GM13976 (cell line): Measurements from ENCODE around the gene GAP43.

Experiments
- DNase-seq: peaks from one replicate; pipeline ENCODE4 v3.0.0; 2012; ENCODE audit warnings: low spot score
- CTCF ChIP-seq: IDR thresholded peaks from 2 replicates; pipeline ENCODE4 v1.5.1; 2012; ENCODE audit warnings: borderline replicate concordance, mild to moderate bottlenecking; ENCODE audit not compliant: insufficient read depth; ENCODE audit errors: extremely low read depth, missing control alignments, control extremely low read depth
- in situ Hi-C: fragments of 300-500 bp; cut with MboI; formaldehyde crosslinking; loops from one replicate; pipeline ENCODE4 v1.12.0; 2022; ENCODE audit warnings: low sequenced_read_pairs, mixed read lengths, inconsistent platforms; ENCODE audit not compliant: unreplicated experiment

The GAP43 gene

GRCh38 chr3:115634052-115634451 is 10.7 kb downstream of the GAP43 start:
- in situ Hi-C loops, result no loop called here
- no peak for DNase-seq
- TF ChIP-seq CTCF, result no peak

DNA sequence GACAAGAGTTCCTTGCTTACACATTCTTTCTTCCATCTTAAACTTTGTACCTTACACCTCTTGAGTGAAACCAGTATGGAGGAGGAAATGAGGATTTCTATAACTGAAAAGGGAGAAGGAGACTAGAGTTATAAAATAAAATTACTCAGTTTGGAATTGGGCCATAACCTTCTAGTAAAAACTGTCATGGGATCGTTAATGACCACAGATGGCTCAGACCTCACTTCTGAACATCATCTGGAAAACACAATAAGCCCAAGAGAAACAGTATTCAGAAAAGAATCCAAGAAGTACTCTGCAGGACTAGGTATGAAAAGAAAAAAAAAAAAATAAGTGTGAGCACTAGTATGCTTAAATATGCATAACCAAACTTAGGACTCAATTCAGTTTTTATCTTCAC is 12.1 kb downstream of the GAP43 start:
- TF ChIP-seq CTCF, result no peak
- in situ Hi-C loops, result no loop called here
- DNase-seq, result no peak

DNA sequence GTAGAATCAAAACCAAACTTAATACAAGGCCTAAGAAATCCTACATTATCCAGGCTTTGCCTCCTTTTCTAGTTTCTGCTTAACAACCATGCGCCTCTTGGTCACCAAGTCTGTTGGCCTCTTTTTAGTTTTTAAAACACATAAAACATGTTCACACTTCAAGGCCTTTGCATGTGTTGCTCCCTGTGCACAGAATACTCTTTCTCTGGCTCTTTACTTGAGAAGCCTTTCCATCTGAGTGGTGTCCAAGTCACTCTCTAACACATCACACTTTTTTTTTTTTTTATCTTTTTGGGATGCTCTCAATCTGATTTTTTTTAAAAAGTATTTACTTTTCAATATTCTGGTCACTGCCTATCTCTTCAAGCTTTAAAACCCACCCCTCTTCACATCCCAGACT is 14.9 kb downstream of the GAP43 start:
- in situ Hi-C loops, result no loop called here
- TF ChIP-seq CTCF, result no peak
- DNase-seq, result no peak

- in situ Hi-C loops, result no loop called here
- TF ChIP-seq CTCF, result no peak
- no peak for DNase-seq
Measured at GRCh38 chr3:115638991-115639390, 15.7 kb downstream of the GAP43 start.

GRCh38 chr3:115644391-115644790 is 21.1 kb downstream of the GAP43 start:
- TF ChIP-seq CTCF, result no peak
- in situ Hi-C loops, result no loop called here

GRCh38 chr3:115646027-115646690 is 22.8 kb downstream of the GAP43 start:
- DNase-seq, result no peak
- no peak for TF ChIP-seq CTCF
- in situ Hi-C loops, result no loop called here

More at GRCh38 chr3:115644391-115644790, 21.1 kb downstream of the GAP43 start:
- DNase-seq, result no peak

DNA sequence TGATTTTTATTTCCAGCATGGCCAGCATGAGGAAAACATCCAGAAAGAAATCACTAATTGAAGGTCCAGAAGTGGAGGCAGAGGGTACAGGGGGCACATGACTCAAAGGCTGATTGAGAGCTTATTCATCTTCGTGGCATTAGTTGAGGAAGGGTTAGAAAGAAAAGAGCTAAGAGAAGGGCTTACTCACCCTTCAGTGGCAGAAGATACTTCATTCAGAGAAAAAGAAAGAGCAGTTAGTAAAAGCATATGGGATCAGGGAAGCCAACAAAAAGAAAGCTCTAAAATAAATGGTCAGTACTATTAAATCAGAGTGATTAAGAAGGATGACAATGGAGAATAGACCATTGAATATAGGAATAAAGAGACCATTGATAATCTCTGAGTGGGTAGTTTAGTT is 25.2 kb downstream of the GAP43 start:
- no peak for DNase-seq
- in situ Hi-C loops, result no loop called here
- no peak for TF ChIP-seq CTCF
